Thyroid gland (tissue), 4 donors: ENCODE measurements around the gene PLEKHM2.

Experiments used
- CTCF ChIP-seq, 6 experiments: fragments of 200-600 bp in 3 of 6; fragments of 450-650 bp in 3 of 6; sonication (generic) in 3 of 6; IDR thresholded peaks; one replicate each; pipeline ENCODE4 v1.5.1; 2016 to 2019; ENCODE audit warnings: antibody characterized with exemption in 6 of 6, mild to moderate bottlenecking in 2 of 6, inconsistent platforms in 1 of 6, moderate library complexity in 1 of 6
- POLR2A ChIP-seq, 2 donors: fragments of 450-650 bp; IDR thresholded peaks; one replicate each; pipeline ENCODE4 v1.6.1; 2017; ENCODE audit warnings: antibody characterized with exemption in 2 of 2, mild to moderate bottlenecking in 2 of 2, moderate library complexity in 1 of 2

- no peak for TF ChIP-seq CTCF (IDR thresholded peaks at IDR 0.05)
- TF ChIP-seq POLR2A (IDR thresholded peaks at IDR 0.05) = no peak
Observed at GRCh38 chr1:15747378-15747777, 63.3 kb downstream of the PLEKHM2 start.
